ENCODE data around the gene CISTR.
A peak's percentile ranks its signal among the peaks of the same experiment; 100 is the strongest.

Gene CISTR

DNA sequence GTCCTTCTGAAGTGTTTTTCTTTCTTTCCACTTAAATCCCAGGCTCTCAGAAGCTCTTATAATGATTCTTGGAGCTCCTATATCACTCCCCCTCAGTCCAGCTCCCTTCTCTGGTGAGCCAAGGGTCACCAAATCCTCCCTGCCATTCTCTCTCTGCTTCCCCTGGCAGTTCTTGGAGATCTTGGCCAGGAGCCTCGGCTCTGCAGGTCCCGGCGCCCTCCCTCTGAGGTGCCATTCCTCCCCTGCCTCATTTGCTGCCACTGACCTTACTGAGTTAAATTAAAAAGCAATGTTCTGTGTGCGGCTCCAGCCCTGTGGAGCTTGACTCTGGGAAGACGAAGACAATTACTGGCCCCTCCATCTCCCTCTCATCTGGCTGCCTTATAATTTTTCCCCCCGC lies 7.0 kb downstream of the CISTR start:
- H3K4me3 ChIP-seq (ENCODE audit: low read depth, low read length) = no peak overlapping the region
- TF ChIP-seq, protein P1, sequence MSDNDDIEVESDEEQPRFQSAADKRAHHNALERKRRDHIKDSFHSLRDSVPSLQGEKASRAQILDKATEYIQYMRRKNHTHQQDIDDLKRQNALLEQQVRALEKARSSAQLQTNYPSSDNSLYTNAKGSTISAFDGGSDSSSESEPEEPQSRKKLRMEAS (IDR thresholded peaks at IDR 0.05; ENCODE audit: low read depth, low read length) = no peak
- TF ChIP-seq, protein P2, sequence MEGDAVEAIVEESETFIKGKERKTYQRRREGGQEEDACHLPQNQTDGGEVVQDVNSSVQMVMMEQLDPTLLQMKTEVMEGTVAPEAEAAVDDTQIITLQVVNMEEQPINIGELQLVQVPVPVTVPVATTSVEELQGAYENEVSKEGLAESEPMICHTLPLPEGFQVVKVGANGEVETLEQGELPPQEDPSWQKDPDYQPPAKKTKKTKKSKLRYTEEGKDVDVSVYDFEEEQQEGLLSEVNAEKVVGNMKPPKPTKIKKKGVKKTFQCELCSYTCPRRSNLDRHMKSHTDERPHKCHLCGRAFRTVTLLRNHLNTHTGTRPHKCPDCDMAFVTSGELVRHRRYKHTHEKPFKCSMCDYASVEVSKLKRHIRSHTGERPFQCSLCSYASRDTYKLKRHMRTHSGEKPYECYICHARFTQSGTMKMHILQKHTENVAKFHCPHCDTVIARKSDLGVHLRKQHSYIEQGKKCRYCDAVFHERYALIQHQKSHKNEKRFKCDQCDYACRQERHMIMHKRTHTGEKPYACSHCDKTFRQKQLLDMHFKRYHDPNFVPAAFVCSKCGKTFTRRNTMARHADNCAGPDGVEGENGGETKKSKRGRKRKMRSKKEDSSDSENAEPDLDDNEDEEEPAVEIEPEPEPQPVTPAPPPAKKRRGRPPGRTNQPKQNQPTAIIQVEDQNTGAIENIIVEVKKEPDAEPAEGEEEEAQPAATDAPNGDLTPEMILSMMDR (IDR thresholded peaks at IDR 0.05; ENCODE audit: low read depth, low read length) = no peak
- TF ChIP-seq POLR2A (IDR thresholded peaks at IDR 0.05; ENCODE audit: extremely low read depth, insufficient read length) (no peak), MYC (IDR thresholded peaks at IDR 0.05; ENCODE audit: low read depth, low read length) (no peak)
- no peak for DNase-seq (ENCODE audit: low read depth)

DNA sequence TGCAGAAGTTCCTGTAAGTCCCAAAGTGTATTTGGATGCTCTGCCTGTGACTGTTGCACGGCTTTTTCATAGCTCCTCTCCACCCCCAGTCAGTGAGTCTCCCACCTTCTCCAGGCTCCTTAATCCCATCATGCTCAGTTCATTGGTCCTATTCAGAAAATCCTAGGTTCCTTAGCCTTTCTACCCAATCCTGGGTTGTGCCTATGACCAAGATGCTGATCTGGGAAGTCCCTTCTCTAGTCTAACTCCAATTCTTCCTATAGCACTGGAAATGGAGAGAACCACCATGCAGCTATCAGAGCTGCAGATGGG lies 7.7 kb downstream of the CISTR start:
- no peak for DNase-seq (ENCODE audit: low read depth)
- no peak for TF ChIP-seq POLR2A (IDR thresholded peaks at IDR 0.05; ENCODE audit: extremely low read depth, insufficient read length)
- TF ChIP-seq, protein P1 (IDR thresholded peaks at IDR 0.05; ENCODE audit: low read depth, low read length) = no peak
- TF ChIP-seq, protein P2 (IDR thresholded peaks at IDR 0.05; ENCODE audit: low read depth, low read length) = no peak
- no peak for TF ChIP-seq MYC (IDR thresholded peaks at IDR 0.05; ENCODE audit: low read depth, low read length)
- H3K4me3 ChIP-seq (ENCODE audit: low read depth, low read length) = no peak overlapping the region

DNA sequence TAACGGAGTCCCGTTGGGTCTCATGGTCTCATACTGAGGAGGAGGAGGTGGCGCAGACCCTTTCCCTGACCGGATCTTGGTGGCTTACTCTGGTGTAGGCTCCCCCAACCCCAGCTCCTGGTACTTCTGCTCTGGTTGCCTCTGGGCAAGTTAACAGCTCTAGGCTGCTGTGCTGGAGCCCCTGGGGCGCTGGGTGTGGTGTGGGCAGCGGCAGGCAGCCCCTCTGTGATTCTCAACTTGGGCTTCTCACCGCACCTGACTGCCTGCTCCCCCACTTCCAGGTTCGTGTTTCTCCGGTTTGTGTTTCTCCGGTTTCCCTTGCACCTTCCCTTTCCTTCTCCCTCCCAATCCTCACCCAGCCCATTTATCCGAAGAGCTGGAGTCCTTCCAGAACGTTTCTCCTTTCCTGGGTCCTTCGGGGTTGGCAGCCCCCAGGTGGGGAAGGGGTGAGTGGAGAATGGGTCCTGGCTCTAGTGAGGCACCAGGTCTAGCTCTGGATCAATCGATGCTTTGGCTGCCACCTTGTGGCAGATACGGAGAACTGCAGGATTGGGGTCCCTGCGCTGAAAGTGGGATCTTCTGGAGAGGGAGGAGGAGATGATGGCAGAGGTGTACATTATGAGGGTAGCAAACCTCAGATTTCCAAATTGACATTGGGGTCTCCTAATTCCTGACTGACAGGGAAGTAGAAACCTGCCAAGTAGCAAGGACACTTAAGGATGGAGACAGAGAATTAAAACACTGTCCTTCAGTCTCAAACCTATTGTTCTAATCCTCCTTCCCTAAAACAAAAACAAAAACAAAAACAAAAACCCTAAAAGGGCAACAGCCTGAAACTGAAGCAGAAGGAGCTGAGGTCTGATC lies 8.3 kb downstream of the CISTR start:
- peak; percentile 70 for DNase-seq (ENCODE audit: low read depth)
- TF ChIP-seq, protein P1 (IDR thresholded peaks at IDR 0.05; ENCODE audit: low read depth, low read length) = no peak
- TF ChIP-seq, protein P2 (IDR thresholded peaks at IDR 0.05; ENCODE audit: low read depth, low read length) = peak; percentile 96
- no peak overlapping the region for H3K4me3 ChIP-seq (ENCODE audit: low read depth, low read length)

DNA sequence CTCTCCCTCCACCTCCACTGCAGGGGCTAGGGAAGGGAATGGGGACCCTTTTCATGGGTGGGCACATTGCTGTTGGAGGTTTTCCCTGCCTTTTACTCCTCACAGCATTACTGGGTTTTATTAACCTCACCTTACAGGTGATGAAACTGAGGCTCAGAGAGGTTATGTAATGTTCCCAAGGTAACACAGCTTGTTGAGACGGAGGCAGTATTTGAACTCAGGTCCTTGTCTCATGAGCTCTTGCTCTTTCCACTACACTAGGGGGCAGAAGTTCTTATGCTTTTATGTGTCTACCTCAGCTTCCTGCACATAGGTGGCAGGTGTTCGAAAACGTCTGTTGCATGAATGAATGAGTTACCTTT lies 11.7 kb downstream of the CISTR start:
- TF ChIP-seq, protein P1 (IDR thresholded peaks at IDR 0.05; ENCODE audit: low read depth, low read length) = no peak
- TF ChIP-seq, protein P2 (IDR thresholded peaks at IDR 0.05; ENCODE audit: low read depth, low read length) = peak; percentile 7
- no peak for TF ChIP-seq MYC (IDR thresholded peaks at IDR 0.05; ENCODE audit: low read depth, low read length)
- H3K4me3 ChIP-seq (ENCODE audit: low read depth, low read length) = no peak overlapping the region
- no peak for DNase-seq (ENCODE audit: low read depth)

DNA sequence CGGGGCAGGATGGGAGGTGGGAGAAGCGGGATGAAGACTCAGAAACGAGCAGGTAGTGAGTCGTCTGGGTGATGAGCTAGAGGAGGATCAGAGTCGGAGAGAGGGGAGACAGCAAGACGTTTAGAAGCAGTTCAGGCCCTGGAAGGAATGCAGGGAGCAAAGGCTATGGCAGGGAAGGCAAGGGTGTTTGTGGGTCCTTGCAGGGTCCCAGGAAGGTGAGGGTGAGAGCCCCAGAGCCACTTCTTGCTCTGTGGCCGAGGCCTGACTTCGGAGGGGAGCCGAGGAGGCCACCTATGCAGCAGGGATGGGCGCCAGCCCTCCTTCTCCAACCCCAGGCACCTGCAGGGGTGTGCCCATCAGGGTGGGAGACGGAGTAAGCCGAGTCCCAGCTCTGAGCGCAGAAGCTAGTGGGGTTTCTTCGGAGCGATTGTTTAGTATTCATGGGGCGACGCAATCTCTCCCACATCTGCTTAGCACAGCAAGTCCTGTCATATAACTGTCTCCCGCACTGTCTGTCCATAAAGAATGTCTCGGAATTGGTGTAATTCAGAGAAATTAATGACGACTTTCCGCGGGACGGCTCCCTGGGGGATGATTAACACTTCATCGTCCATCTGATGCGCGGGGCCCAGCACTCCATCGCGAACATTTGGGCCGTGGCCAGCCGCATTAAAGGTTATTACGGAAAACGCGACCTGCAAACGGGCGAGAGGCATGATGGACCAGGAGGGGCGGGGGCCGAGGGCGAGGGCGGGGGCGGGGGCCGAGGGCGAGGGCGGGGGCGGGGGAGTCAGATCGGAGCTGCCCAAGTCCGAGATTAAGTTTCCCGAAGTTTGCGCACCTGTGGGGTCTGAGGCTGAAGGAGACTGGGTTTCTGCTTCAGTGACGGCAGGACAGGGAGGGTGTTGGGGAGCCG lies 12.3 kb downstream of the CISTR start:
- H3K4me3 ChIP-seq (ENCODE audit: low read depth, low read length) = no peak overlapping the region
- no peak for DNase-seq (ENCODE audit: low read depth)

More for the DNA sequence above, 12.3 kb downstream of the CISTR start:
- TF ChIP-seq, protein P2 (IDR thresholded peaks at IDR 0.05; ENCODE audit: low read depth, low read length) = no peak
- TF ChIP-seq MYC (IDR thresholded peaks at IDR 0.05; ENCODE audit: low read depth, low read length) (no peak), POLR2A (IDR thresholded peaks at IDR 0.05; ENCODE audit: extremely low read depth, insufficient read length) (no peak)
- TF ChIP-seq, protein P1 (IDR thresholded peaks at IDR 0.05; ENCODE audit: low read depth, low read length) = no peak

Measured in NB4 (cell line).